AG04449 (cell line): Measurements from ENCODE around the gene DUSP15.

Experiments used
- CTCF ChIA-PET: fragments of 350-600 bp; formaldehyde crosslinking; extraction: SDS; loops from one replicate; lab custom pipeline; 2021; ENCODE audit warnings: antibody characterized with exemption; lab: Yijun Ruan, JAX
- POLR2A ChIA-PET: fragments of 400-600, 350-600 bp; formaldehyde crosslinking; extraction: SDS; loops from one replicate; lab custom pipeline; 2020; ENCODE audit warnings: antibody characterized with exemption, inconsistent platforms; lab: Yijun Ruan, JAX
- DNase-seq: peaks from one replicate; pipeline ENCODE4 v3.0.0-alpha.2; 2010; ENCODE audit warnings: low read depth, low spot score
- H3K4me3 ChIP-seq: 2 replicates; pipeline ENCODE4 v1.5.1; 2011; ENCODE audit warnings: low read depth, mild to moderate bottlenecking, control low read depth, low read length
- CTCF ChIP-seq: IDR thresholded peaks from one replicate; pipeline ENCODE4 v1.5.1; 2011; ENCODE audit warnings: mild to moderate bottlenecking, moderate library complexity, low read length, control low read depth, inconsistent platforms; ENCODE audit not compliant: insufficient read depth; ENCODE audit errors: missing control alignments

Gene DUSP15

GRCh38 chr20:31908424-31908823 is 38.1 kb upstream of the DUSP15 start:
- ChIA-PET POLR2A (no interaction called here), CTCF (no interaction called here)
- DNase-seq, result no peak
- H3K4me3 ChIP-seq, result no peak overlapping the region
- TF ChIP-seq CTCF, result no peak

GRCh38 chr20:31908016-31908415 is 37.7 kb upstream of the DUSP15 start:
- POLR2A ChIA-PET, result no interaction called here
- no peak for DNase-seq
- no peak overlapping the region for H3K4me3 ChIP-seq
- CTCF ChIA-PET, result no interaction called here
- TF ChIP-seq CTCF, result no peak

- no peak overlapping the region for H3K4me3 ChIP-seq
- CTCF ChIA-PET, result interaction anchor here (0.6 kb wide), 1 partner anchor 202 kb away, joined by 3 read pairs; no protein-coding TSS in a partner anchor
- TF ChIP-seq CTCF, result no peak
- no peak for DNase-seq
- POLR2A ChIA-PET, result no interaction called here
Observed at GRCh38 chr20:31907046-31907445, 36.7 kb upstream of the DUSP15 start.

GRCh38 chr20:31906001-31906400 is 35.7 kb upstream of the DUSP15 start:
- no peak for DNase-seq
- CTCF ChIA-PET, result no interaction called here
- POLR2A ChIA-PET, result interaction anchor here (0.6 to 0.8 kb wide), 2 partner anchors 15 to 94 kb away, joined by 3 to 4 read pairs; no protein-coding TSS in a partner anchor
- TF ChIP-seq CTCF, result no peak
- H3K4me3 ChIP-seq, result no peak overlapping the region

GRCh38 chr20:31903627-31904386 is 33.5 kb upstream of the DUSP15 start:
- ChIA-PET POLR2A (no interaction called here), CTCF (no interaction called here)
- no peak for TF ChIP-seq CTCF
- no peak overlapping the region for H3K4me3 ChIP-seq
- no peak for DNase-seq

- DNase-seq, result no peak
- no peak for TF ChIP-seq CTCF
- H3K4me3 ChIP-seq, result no peak overlapping the region
- CTCF ChIA-PET, result interaction anchor here (0.7 kb wide), 1 partner anchor 50 kb away, joined by 3 read pairs; the partner anchor contains the start of gene PDRG1
- POLR2A ChIA-PET, result no interaction called here
Observed at GRCh38 chr20:31901615-31902014, 31.3 kb upstream of the DUSP15 start.
